NCI-H1105 (cell line): ENCODE measurements around the gene EFNA5.
"Not testable (repeated sequence)": the region's sequence is repeated elsewhere in the genome, so short reads cannot be mapped to it uniquely, and the experiment has no call there.

Experiments used
- DNase-seq: peaks from one replicate; lab custom pipeline; 2025; lab: John Stamatoyannopoulos, UW

The EFNA5 gene

GRCh38 chr5:107457881-107458280 is 212.9 kb downstream of the EFNA5 start:
- DNase-seq = no peak

DNA sequence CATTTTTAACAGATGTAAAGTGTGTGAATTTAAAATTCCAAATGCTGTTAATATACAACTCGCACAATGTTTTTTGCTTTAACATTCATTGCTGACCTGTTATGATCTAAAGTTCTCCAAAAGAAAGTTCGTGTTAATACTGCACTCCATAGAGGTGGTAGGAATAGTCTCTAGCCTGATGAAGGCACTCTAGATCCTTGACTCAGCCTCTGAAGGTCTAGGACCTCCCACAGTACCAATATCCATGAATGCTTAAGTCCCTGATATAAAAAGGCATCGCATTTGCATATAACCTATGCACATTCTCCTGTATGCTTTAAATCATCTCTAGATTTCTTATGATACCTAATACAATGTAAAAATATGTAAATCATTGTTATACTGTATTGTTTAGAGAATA is 213.6 kb downstream of the EFNA5 start:
- no peak for DNase-seq

GRCh38 chr5:107456281-107456715 is 214.4 kb downstream of the EFNA5 start:
- peak; percentile 60 for DNase-seq

GRCh38 chr5:107455111-107455544 is 215.6 kb downstream of the EFNA5 start:
- DNase-seq = no peak

DNA sequence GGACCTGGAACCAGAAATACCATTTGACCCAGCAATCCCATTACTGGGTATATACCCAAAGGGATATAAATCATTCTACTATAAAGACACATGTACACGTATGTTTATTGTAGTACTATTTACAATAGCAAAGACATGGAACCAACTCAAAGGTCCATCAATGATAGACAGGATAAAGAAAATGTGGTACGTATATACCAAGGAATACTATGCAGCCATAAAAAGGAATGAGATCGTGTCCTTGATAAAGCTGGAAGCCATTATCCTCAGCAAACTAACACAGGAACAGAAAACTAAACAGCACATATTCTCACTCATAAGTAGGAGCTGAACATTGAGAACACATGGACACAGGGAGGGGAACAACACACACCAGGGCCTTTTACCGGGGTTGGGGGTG is 218.9 kb downstream of the EFNA5 start:
- not testable (repeated sequence) for DNase-seq

DNA sequence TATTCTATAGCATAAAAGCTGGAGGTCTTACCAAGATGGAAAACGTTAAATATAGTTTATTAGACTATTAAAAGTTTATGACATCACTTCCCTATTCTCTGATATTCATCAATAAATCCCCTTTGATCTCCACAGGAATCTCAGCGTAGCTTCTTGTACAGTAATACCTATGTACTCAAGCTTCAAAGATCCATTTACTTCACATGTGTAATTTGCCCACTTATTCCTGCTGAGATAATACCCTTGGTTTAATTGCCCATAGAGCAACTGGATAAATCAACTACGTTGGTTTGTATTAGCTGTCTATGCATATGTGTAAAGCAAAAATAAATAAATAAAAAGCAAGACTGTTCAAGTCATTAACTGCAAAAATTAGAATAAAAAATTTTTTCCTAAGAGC is 219.7 kb downstream of the EFNA5 start:
- no peak for DNase-seq

GRCh38 chr5:107450531-107450930 is 220.2 kb downstream of the EFNA5 start:
- DNase-seq = no peak

- no peak for DNase-seq
Measured at GRCh38 chr5:107449369-107449768, 221.4 kb downstream of the EFNA5 start.

- no peak for DNase-seq
Measured at GRCh38 chr5:107447587-107447986, 223.2 kb downstream of the EFNA5 start.

GRCh38 chr5:107446972-107447371 is 223.8 kb downstream of the EFNA5 start:
- DNase-seq = no peak

- DNase-seq = no peak
Measured at GRCh38 chr5:107444300-107444699, 226.4 kb downstream of the EFNA5 start.

DNA sequence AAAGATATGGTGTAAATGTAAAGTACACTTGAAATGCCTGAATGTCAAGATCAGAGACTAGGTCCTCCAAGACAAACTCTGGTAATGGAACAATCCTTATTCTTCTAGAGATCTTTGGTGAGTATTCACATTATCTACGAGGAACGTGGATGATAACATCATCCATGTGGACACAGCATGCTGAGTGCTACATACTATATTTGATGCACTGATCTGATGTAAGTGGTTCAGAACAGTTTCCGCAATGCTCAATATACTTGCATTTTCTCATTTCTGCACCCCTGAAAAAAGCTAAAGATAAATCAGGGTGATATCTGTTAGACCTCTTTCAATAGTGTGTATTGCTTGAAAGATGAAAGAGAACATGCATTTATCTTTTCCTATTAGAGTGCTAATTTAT is 226.8 kb downstream of the EFNA5 start:
- DNase-seq = no peak

- no peak for DNase-seq
Measured at GRCh38 chr5:107442452-107442851, 228.3 kb downstream of the EFNA5 start.

GRCh38 chr5:107439832-107440231 is 230.9 kb downstream of the EFNA5 start:
- no peak for DNase-seq

DNA sequence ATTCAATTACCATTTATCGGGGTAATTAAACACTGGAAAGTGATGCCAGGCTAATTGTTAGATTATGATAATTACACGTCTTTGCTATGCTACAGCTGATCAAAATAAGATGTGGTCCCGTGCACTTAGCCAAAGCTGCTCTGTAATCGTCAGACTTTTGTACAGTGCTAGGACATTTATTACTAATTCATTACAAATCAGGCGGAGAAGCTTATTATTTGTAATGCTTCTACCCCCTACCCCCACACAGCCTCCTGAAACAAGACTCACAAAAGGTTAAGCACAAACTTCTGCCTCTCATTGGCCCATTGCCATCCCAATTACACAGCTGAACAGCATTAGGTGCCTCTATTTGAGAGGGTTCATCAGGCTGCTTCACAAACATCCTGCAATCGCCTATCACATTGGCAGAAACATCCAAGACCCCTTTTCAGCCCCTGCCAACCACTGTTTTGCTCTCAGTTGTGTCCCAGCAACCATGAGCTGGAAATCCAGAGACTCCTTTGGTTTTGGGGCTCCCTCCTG is 232.7 kb downstream of the EFNA5 start:
- peak; percentile 70 for DNase-seq

DNA sequence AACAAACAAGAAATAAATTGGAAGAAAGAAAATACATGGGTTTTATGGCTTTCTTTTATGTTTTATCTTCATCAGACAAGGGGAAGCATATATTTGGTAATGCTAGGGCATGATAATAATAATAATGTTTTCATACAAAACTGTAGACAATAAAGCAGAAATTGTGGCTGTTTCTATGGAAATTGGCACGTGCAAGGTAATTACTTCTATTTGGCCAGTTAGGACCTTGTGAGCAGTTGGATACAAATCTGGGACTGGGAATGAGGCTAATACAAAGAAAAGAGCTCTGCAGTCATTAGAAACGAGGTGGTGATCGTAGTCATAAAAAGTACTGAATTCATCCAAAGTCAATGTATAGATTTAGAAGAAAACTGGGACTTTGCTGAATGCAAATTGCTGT is 233.6 kb downstream of the EFNA5 start:
- no peak for DNase-seq

DNA sequence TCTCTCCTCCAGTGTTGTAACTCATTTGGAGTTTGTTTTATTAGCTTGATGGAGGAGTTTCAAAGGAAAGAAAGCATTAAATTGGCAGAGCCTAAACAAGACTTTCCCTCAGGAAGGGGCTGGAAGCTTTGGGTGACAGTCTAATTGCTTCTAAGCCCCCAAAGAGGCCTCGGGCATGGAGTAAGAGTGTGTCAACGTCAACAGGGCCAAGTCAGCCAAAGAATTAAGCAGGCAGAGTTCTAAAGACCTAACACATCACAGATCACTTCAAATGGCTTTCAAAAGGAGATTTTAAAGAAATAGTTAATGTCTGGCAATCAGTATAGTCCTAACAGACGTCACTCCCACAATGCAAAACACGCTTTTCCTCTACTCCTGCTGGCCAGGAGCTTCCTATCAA is 234.5 kb downstream of the EFNA5 start:
- no peak for DNase-seq

GRCh38 chr5:107435061-107435460 is 235.7 kb downstream of the EFNA5 start:
- no peak for DNase-seq

DNA sequence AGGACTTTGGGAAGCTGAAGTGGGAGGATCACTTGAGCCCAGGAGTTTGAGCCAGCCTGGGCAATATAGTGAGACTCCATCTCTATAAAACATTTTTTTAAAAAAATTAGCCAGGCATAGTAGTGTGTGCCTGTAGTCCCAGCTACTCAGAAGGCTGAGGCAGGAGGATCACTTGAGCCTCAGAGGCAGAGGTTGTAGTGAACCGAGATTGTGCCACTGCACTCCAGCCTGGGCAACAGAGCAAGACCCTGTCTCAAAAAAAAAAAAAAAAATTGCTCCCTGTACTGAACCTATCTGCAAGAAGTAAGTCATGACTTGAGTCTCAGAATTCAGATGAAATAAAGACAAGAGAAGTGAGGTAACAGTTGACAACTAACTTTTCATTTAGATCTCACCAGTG is 237.1 kb downstream of the EFNA5 start:
- DNase-seq = not testable (repeated sequence)

DNA sequence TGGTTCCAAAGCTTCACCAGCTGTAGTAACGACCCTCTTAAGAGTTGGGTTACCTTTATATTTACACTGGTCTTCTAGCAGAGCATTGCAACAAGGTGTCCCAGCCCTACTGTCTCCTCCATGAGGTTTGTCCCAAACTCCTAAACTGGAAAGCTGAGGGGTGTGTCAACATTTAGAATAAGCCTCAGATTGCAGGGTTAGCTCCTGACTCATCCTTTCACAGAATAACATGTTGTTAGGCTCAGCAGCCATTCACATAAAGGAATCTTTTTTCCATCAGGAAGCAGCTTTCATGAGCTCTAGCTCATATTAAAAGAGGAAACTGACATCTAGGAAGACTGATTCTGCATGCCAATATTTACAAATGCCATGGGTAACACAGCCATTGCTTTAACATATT is 238.7 kb downstream of the EFNA5 start:
- no peak for DNase-seq

GRCh38 chr5:107431536-107431935 is 239.2 kb downstream of the EFNA5 start:
- no peak for DNase-seq

DNA sequence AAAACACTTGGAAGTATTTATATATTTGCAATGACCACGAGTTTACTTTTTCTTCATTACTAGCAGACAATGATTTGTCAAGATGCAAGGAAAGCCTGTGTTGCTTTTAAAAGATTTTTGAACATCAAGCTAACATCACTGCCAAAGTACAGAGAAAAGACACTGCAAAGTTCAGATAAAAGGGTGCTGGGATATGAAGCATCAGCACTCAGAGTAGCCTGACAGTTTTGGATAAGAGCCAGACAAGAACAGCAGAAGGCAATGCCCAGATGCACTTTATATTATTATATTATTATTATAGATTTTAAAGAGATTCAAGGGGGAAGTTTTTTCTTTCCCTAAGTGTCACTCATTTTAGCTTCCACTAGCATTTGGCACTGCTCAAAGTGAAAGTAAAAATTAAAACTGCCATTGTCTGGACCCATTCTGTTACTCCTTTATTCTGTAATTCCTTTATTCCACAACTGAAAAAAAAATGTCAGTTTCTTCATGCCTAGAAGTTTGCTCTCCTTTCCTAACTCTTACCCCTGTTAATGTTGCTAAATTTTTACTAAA is 240.6 kb downstream of the EFNA5 start:
- no peak for DNase-seq

GRCh38 chr5:107428303-107428813 is 242.4 kb downstream of the EFNA5 start:
- no peak for DNase-seq

DNA sequence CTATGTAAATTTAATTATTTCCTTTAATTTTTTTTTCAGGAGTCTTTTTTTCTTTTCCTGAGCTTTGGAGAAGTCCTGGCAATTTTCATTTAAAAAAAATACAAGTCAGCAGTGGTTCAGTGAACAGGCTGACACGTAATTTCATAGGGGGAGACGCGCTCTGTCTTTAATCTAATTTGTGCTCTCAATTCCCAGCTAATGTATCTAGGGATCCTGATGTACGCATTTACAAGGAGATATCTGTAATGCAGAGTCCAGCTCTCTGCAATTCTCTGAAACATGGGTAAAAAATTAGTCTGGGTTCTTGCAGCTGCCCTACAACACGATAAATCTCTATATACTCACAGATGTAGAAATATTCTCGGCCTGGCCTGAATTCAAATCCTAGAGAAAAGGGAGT is 243.9 kb downstream of the EFNA5 start:
- no peak for DNase-seq
